Measurements from ENCODE around the gene EXD3.

- TF ChIP-seq POLR2A (IDR thresholded peaks at IDR 0.05) (no peak), CTCF (IDR thresholded peaks at IDR 0.05) (no peak), EP300 (IDR thresholded peaks at IDR 0.05) (no peak)
These were observed 153.7 kb downstream of the EXD3 start for GRCh38 chr9:137269231-137269772.

Data from stomach (tissue), 4 donors.